Sigmoid colon (tissue), 4 donors: ENCODE results near the gene H19.

Source experiments
- EP300 ChIP-seq, 4 donors: sonication (generic); formaldehyde crosslinking; IDR thresholded peaks; one replicate each; pipeline ENCODE4 v1.6.1; 2017; ENCODE audit warnings: antibody characterized with exemption in 4 of 4
- POLR2A ChIP-seq, 2 donors: fragments of 450-650 bp; IDR thresholded peaks; one replicate each; pipeline ENCODE4 v1.6.1; 2016; ENCODE audit warnings: antibody characterized with exemption in 2 of 2, mild to moderate bottlenecking in 2 of 2, moderate library complexity in 2 of 2
- POLR2AphosphoS5 ChIP-seq, 4 donors: sonication (generic); formaldehyde crosslinking; IDR thresholded peaks; one replicate each; pipeline ENCODE4 v1.6.1; 2017; ENCODE audit warnings: antibody characterized with exemption in 4 of 4
- TF ChIP-seq, protein P1 (sequence below), 4 experiments: fragments of 450-650 bp in 3 of 4; fragments of 200-600 bp in 1 of 4; IDR thresholded peaks; one replicate each; pipeline ENCODE4 v1.5.1; 2016 to 2019; ENCODE audit warnings: antibody characterized with exemption in 4 of 4, mild to moderate bottlenecking in 3 of 4, moderate library complexity in 2 of 4

DNA sequence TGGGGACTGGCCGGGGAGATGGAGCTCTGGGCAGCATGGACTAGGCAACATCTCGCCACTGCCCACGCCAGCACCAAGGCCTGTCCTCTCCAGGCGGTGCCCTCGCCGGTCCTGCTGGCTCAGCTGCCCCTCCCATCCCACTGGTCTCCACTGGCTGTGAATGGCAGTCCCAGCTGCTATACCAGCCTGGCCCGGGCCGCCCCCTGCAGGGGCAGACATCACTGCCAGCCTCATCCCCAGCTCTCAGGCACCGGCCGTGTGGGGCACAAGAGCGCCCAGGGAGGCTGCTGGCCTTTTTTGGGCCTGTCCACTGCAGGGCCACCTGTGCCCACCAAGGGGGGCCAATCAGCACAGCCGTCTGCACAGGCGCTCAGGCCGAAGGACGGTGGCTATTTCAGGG lies 30.1 kb upstream of the H19 start:
- no peak for TF ChIP-seq POLR2AphosphoS5 (IDR thresholded peaks at IDR 0.05)
- TF ChIP-seq POLR2A (IDR thresholded peaks at IDR 0.05) = no peak
- TF ChIP-seq, protein P1, sequence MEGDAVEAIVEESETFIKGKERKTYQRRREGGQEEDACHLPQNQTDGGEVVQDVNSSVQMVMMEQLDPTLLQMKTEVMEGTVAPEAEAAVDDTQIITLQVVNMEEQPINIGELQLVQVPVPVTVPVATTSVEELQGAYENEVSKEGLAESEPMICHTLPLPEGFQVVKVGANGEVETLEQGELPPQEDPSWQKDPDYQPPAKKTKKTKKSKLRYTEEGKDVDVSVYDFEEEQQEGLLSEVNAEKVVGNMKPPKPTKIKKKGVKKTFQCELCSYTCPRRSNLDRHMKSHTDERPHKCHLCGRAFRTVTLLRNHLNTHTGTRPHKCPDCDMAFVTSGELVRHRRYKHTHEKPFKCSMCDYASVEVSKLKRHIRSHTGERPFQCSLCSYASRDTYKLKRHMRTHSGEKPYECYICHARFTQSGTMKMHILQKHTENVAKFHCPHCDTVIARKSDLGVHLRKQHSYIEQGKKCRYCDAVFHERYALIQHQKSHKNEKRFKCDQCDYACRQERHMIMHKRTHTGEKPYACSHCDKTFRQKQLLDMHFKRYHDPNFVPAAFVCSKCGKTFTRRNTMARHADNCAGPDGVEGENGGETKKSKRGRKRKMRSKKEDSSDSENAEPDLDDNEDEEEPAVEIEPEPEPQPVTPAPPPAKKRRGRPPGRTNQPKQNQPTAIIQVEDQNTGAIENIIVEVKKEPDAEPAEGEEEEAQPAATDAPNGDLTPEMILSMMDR (IDR thresholded peaks at IDR 0.05) = no peak
- TF ChIP-seq EP300 (IDR thresholded peaks at IDR 0.05) = no peak
